Measurements from ENCODE around the gene TNPO2.
"Not testable (repeated sequence)": the region's sequence is repeated elsewhere in the genome, so short reads cannot be mapped to it uniquely, and the experiment has no call there.

Gene TNPO2

GRCh38 chr19:12701596-12702282 lies 22.0 kb downstream of the TNPO2 start:
- H3K27me3 Mint-ChIP-seq: no peaks in the 10 kb centered on the region
- no peak overlapping the region for H3K27ac Mint-ChIP-seq
- H3K9me3 Mint-ChIP-seq: no peaks in the 10 kb centered on the region
- no peak overlapping the region for H3K4me3 Mint-ChIP-seq
- peaks cover 13% of the 10 kb centered on the region for H3K4me1 Mint-ChIP-seq
- DNase-seq (no peak), ATAC-seq (no peak)

GRCh38 chr19:12698138-12698537 lies 25.6 kb downstream of the TNPO2 start:
- no peak for ATAC-seq
- no peak overlapping the region for H3K27ac Mint-ChIP-seq
- no peaks in the 10 kb centered on the region for H3K27me3 Mint-ChIP-seq
- no peaks in the 10 kb centered on the region for H3K9me3 Mint-ChIP-seq
- no peak for DNase-seq
- peaks cover 19% of the 10 kb centered on the region for H3K4me1 Mint-ChIP-seq
- peak overlapping the region; percentile 19 to 54 for H3K4me3 Mint-ChIP-seq

DNA sequence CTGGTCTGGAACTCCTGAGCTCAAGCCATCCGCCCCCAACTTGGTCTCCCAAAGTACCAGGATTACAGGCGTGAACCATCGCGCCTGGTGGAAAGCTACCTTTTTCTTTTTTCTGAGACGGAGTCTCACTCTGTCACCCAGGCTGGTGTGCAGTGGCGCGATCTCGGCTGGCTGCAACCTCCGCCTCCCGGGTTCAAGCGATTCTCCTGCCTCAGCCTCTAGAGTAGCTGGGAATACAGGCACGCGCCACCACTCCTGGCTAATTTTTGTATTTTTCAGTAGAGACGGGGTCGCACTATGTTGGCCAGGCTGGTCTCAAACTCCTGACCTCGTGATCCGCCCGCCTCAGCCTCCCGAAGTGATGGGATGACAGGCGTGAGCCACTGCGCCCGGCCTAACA lies 26.3 kb downstream of the TNPO2 start:
- not testable (repeated sequence) for H3K9me3 Mint-ChIP-seq, DNase-seq

GRCh38 chr19:12696366-12697335 lies 27.1 kb downstream of the TNPO2 start, which contains the start of gene FBXW9:
FBXW9 (minus strand) TSS chr19:12696631; CDS start chr19:12696581, 50 bp downstream.
- Mint-ChIP-seq H3K9me3 (no peaks in the 10 kb centered on the region), H3K27me3 (no peaks in the 10 kb centered on the region)
- ATAC-seq: peak; percentile 96

More for the DNA sequence above, 26.3 kb downstream of the TNPO2 start:
- not testable (repeated sequence) for H3K27ac Mint-ChIP-seq, ATAC-seq, H3K27me3 Mint-ChIP-seq
- Mint-ChIP-seq H3K4me1 (peaks cover 15% of the 10 kb centered on the region), H3K4me3 (peak overlapping the region; percentile 81 to 88)

DNA sequence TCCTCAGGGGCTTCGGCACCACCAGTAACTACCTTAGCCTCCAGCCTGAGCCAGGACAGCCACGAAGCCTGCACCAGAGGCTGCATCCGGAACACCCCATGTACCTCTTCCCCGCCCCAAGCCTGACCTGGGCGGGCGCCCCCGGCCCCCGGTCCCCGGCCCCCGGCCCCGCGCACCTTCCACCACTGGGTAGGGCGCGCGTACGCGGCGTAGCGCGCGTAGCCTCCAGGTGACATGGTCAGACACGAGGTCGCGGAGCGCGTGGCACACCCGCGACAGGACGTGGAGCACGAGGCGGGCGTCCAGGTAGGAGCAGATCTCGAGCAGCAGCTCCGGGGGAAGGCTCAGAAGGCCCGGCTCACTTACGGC lies 27.8 kb downstream of the TNPO2 start:
- no peaks in the 10 kb centered on the region for H3K9me3 Mint-ChIP-seq
- DNase-seq: no peak
- peak; percentile 42 for ATAC-seq
- peaks cover 15% of the 10 kb centered on the region for H3K4me1 Mint-ChIP-seq
- peak overlapping the region in 1 of 2 donors; percentile 74 for H3K27ac Mint-ChIP-seq
- peak overlapping the region; percentile 81 to 88 for H3K4me3 Mint-ChIP-seq
- H3K27me3 Mint-ChIP-seq: no peaks in the 10 kb centered on the region

More at GRCh38 chr19:12696366-12697335, 27.1 kb downstream of the TNPO2 start, which contains the start of gene FBXW9:
- peaks cover 15% of the 10 kb centered on the region for H3K4me1 Mint-ChIP-seq
- peak; percentile 94 to 96 for DNase-seq
- peak within 1 kb of the TSS; percentile 81 to 88 for H3K4me3 Mint-ChIP-seq
- peak within 1 kb of the TSS; percentile 74 to 93 for H3K27ac Mint-ChIP-seq

DNA sequence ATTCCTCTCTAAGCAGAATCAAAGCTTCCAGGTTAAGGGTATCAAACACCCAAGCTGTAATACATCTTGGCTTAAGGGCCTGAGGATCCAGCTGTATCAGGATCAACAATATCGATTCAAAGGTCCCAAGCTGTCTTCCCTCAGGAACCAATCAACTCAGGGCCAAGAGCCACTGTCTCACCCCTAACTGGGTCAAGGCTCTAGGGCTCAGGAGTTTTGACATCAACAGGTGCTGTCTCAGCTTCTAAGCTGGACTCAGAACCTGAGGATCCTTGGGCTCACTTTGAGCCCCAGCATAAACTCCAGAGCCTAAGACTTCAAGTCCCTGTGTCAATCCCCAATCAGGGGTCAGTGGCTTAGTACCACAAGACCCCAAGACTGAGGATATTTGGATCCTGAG lies 28.2 kb downstream of the TNPO2 start:
- Mint-ChIP-seq H3K27me3 (no peaks in the 10 kb centered on the region), H3K9me3 (no peaks in the 10 kb centered on the region), H3K4me3 (peak overlapping the region; percentile 81 to 88), H3K4me1 (peaks cover 15% of the 10 kb centered on the region), H3K27ac (no peak overlapping the region)
- DNase-seq (no peak), ATAC-seq (no peak)

- no peaks in the 10 kb centered on the region for H3K27me3 Mint-ChIP-seq
- H3K27ac Mint-ChIP-seq: no peak overlapping the region
- ATAC-seq (peak; percentile 32), DNase-seq (no peak)
- no peaks in the 10 kb centered on the region for H3K9me3 Mint-ChIP-seq
- H3K4me3 Mint-ChIP-seq: peak overlapping the region in 1 of 2 donors; percentile 18
- peaks cover 15% of the 10 kb centered on the region for H3K4me1 Mint-ChIP-seq
These were observed 28.6 kb downstream of the TNPO2 start for GRCh38 chr19:12695096-12695495.

DNA sequence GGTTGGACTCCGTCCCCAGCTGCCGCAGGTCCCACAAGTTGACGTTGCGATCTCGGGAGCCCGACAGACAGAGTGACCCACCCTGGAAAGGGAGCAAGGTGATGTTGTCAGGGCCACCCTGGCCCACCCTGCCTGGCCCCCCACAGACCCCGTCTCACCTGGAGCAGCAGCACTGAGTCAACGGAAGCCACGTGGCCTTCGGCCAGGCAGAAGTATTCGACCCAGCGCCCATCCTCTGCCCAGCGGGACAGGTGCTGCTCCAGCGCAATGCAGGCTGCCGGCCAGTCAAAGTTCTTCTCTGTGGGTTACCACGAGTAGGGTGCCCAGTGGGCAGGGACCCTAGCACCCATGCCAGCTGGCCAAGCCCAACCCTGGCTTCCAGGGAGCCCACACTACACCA lies 29.1 kb downstream of the TNPO2 start:
- Mint-ChIP-seq H3K9me3 (no peaks in the 10 kb centered on the region), H3K27ac (no peak overlapping the region), H3K4me3 (no peak overlapping the region), H3K4me1 (peaks cover 15% of the 10 kb centered on the region), H3K27me3 (no peaks in the 10 kb centered on the region)
- ATAC-seq (no peak), DNase-seq (no peak)

- H3K27ac Mint-ChIP-seq: no peak overlapping the region
- DNase-seq: no peak
These were observed 30.8 kb downstream of the TNPO2 start for GRCh38 chr19:12692960-12693359.

GRCh38 chr19:12689581-12690216 lies 34.0 kb downstream of the TNPO2 start:
- no peaks in the 10 kb centered on the region for H3K27me3 Mint-ChIP-seq
- H3K27ac Mint-ChIP-seq: peak overlapping the region in 1 of 2 donors; percentile 90
- ATAC-seq (peak; percentile 40), DNase-seq (no peak)
- peaks cover 3% of the 10 kb centered on the region for H3K4me1 Mint-ChIP-seq
- no peaks in the 10 kb centered on the region for H3K9me3 Mint-ChIP-seq
- no peak overlapping the region for H3K4me3 Mint-ChIP-seq

More at GRCh38 chr19:12692960-12693359, 30.8 kb downstream of the TNPO2 start:
- no peak overlapping the region for H3K4me3 Mint-ChIP-seq
- peaks cover 11% of the 10 kb centered on the region for H3K4me1 Mint-ChIP-seq
- H3K9me3 Mint-ChIP-seq: no peaks in the 10 kb centered on the region
- ATAC-seq: no peak
- H3K27me3 Mint-ChIP-seq: no peaks in the 10 kb centered on the region

DNA sequence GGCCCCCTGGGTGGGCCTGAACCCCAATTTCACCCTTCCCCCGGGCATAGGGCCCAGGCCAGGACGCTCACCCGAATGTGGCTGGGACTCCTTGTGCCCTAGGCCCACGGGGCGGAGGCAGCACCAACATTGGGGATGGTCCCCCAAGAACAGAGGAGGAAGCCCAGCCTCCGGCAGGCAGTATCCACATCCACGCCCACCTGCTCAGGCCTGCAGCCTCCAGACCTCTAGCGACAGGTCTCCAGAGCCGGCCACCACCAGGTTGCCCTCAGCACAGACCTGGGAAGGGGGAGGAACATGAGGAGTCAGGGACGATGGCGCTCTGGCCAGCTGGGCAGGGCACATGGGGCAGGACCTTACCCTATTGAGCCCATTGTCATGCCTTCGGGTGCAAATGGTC lies 34.7 kb downstream of the TNPO2 start:
- no peaks in the 10 kb centered on the region for H3K27me3 Mint-ChIP-seq
- DNase-seq (no peak), ATAC-seq (no peak)
- H3K27ac Mint-ChIP-seq: peak overlapping the region in 1 of 2 donors; percentile 90
- H3K4me3 Mint-ChIP-seq: no peak overlapping the region
- H3K9me3 Mint-ChIP-seq: no peaks in the 10 kb centered on the region
- no peaks in the 10 kb centered on the region for H3K4me1 Mint-ChIP-seq

DNA sequence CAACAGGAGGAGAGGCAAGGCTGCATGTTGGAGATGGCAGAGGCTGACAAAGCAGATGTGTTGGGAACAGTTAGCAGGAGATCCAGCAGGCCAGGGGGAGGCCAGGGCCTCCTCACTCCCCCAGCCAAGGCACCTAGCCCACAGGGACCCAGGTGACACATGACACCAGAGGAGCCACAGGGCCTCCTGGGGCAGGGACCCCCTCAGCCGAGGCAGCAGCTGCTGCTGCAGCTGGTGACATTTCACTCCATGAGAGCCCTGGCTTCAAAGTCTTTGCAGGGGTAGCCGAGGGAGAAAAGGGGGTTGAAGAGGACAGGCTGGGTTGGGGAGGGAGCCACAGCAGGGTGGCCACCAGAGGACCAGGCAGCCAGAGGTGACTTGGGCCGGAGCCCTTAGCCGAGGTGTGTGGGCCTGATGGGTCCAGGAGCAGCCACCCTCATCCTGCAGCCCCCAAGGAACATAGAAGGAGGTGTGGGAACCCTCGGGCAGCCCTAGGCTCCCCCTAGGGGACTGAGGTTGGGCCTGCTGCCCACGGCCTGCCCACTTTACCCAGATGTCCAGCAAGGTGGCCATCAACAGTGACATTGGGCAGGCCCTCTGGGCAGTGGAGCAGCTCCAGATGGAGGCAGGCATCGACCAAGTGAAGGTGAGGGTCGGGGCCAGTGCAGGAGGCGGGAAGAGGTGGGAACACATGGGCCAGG lies 36.1 kb downstream of the TNPO2 start, which contains the start of gene GNG14:
TSS of gene GNG14 (plus strand) at position 503 of the 701 bp plus-strand sequence. CDS start at position 554, 51 bp downstream.
- no peaks in the 10 kb centered on the region for H3K4me1 Mint-ChIP-seq
- no peaks in the 10 kb centered on the region for H3K9me3 Mint-ChIP-seq
- H3K4me3 Mint-ChIP-seq: no peak within 1 kb of the TSS
- H3K27me3 Mint-ChIP-seq: no peaks in the 10 kb centered on the region
- no peak for DNase-seq
- no peak within 1 kb of the TSS for H3K27ac Mint-ChIP-seq
- ATAC-seq: no peak

GRCh38 chr19:12685831-12686230 lies 37.9 kb downstream of the TNPO2 start:
- Mint-ChIP-seq H3K4me3 (no peak overlapping the region), H3K9me3 (no peaks in the 10 kb centered on the region), H3K27me3 (no peaks in the 10 kb centered on the region), H3K27ac (no peak overlapping the region), H3K4me1 (peaks cover 7% of the 10 kb centered on the region)
- ATAC-seq (no peak), DNase-seq (no peak)

GRCh38 chr19:12681074-12681987 lies 42.4 kb downstream of the TNPO2 start, which contains the start of gene DHPS:
DHPS (minus strand) TSS chr19:12681880; CDS start chr19:12681766, 114 bp downstream.
- Mint-ChIP-seq H3K4me1 (peaks cover 33% of the 10 kb centered on the region), H3K27me3 (no peaks in the 10 kb centered on the region), H3K9me3 (no peaks in the 10 kb centered on the region), H3K4me3 (peak within 1 kb of the TSS; percentile 99), H3K27ac (peak within 1 kb of the TSS; percentile 97 to 99)
- peak; percentile 89 to 95 for DNase-seq
- ATAC-seq: peak; percentile 91
